Measurements from ENCODE around the gene CPA1. TPM values are rescaled to one million over a fixed set of nuclear protein-coding genes. Genes with fewer than 3 reads are reported as not detected.

Gene CPA1
- total and polyA plus RNA-seq, 10 of the 15 experiments (the other 5 are each of a cell fraction or from before 2014, with no cell fraction given), result 8.0 TPM; not detected in 9

DNA sequence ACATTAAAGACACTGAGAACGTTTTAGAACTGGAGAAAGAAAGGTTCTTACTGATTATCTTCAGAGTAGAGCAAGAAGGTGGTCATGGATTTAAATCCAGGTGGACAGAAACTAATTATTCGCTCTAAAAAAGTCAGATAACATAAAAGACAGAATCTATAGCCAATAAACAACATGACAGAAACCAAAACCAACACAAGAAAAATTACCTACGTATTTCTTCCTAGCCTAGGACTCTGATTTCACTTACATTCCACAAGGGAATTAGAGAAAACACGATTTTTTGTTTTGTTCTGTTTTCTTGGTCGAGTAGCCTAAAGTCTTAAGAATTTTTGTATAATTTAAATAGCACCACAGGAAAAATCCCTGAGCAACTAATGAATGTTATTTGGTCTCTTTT is 15.1 kb downstream of the CPA1 start:
- H3K79me2 ChIP-seq (ENCODE audit: control insufficient read depth, insufficient read depth, low read length), result no peaks in the 10 kb centered on the region
- TF ChIP-seq TAF1 (IDR thresholded peaks at IDR 0.05; ENCODE audit: borderline replicate concordance, low read depth, low read length), result no peak
- TF ChIP-seq HDAC2 (IDR thresholded peaks at IDR 0.05), result no peak
- TF ChIP-seq POLR2A (IDR thresholded peaks at IDR 0.05; ENCODE audit: low read depth, low read length), result no peak
- no peak for TF ChIP-seq ASH2L (IDR thresholded peaks at IDR 0.05; ENCODE audit: borderline replicate concordance, low read depth)
- no peak for TF ChIP-seq NFYB (IDR thresholded peaks at IDR 0.05; ENCODE audit: insufficient read depth, low read depth, low read length)
- TF ChIP-seq, protein P1, sequence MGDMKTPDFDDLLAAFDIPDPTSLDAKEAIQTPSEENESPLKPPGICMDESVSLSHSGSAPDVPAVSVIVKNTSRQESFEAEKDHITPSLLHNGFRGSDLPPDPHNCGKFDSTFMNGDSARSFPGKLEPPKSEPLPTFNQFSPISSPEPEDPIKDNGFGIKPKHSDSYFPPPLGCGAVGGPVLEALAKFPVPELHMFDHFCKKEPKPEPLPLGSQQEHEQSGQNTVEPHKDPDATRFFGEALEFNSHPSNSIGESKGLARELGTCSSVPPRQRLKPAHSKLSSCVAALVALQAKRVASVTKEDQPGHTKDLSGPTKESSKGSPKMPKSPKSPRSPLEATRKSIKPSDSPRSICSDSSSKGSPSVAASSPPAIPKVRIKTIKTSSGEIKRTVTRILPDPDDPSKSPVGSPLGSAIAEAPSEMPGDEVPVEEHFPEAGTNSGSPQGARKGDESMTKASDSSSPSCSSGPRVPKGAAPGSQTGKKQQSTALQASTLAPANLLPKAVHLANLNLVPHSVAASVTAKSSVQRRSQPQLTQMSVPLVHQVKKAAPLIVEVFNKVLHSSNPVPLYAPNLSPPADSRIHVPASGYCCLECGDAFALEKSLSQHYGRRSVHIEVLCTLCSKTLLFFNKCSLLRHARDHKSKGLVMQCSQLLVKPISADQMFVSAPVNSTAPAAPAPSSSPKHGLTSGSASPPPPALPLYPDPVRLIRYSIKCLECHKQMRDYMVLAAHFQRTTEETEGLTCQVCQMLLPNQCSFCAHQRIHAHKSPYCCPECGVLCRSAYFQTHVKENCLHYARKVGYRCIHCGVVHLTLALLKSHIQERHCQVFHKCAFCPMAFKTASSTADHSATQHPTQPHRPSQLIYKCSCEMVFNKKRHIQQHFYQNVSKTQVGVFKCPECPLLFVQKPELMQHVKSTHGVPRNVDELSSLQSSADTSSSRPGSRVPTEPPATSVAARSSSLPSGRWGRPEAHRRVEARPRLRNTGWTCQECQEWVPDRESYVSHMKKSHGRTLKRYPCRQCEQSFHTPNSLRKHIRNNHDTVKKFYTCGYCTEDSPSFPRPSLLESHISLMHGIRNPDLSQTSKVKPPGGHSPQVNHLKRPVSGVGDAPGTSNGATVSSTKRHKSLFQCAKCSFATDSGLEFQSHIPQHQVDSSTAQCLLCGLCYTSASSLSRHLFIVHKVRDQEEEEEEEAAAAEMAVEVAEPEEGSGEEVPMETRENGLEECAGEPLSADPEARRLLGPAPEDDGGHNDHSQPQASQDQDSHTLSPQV (IDR thresholded peaks at IDR 0.05), result no peak
- TF ChIP-seq TCF7 (IDR thresholded peaks at IDR 0.05; ENCODE audit: borderline replicate concordance), result no peak
- no peak for TF ChIP-seq BCL11A (IDR thresholded peaks at IDR 0.05; ENCODE audit: low read depth, low read length)
- no peak for TF ChIP-seq POLR2AphosphoS5 (IDR thresholded peaks at IDR 0.05; ENCODE audit: low read length)
- TF ChIP-seq, protein P2, sequence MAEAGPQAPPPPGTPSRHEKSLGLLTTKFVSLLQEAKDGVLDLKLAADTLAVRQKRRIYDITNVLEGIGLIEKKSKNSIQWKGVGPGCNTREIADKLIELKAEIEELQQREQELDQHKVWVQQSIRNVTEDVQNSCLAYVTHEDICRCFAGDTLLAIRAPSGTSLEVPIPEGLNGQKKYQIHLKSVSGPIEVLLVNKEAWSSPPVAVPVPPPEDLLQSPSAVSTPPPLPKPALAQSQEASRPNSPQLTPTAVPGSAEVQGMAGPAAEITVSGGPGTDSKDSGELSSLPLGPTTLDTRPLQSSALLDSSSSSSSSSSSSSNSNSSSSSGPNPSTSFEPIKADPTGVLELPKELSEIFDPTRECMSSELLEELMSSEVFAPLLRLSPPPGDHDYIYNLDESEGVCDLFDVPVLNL (IDR thresholded peaks at IDR 0.05; ENCODE audit: low read depth, low read length), result no peak
- TF ChIP-seq RBBP5 (conservative IDR thresholded peaks at IDR 0.05), result no peak
- H3K27me3 ChIP-seq (replicated peaks in 1 of 2; ENCODE audit: control insufficient read depth in 2 of 2, insufficient read depth in 2 of 2, low read length in 1 of 2), result no peaks in the 10 kb centered on the region
- intact Hi-C loops (cut with micrococcal nuclease; ENCODE audit: unreplicated experiment) (no loop called here), in situ Hi-C loops (cut with MboI) (no loop called here)
- H3K9ac ChIP-seq (ENCODE audit: control insufficient read depth, insufficient read depth, low read length), result no peak overlapping the region
- FAIRE-seq, result no peak
- ChIA-PET RAD21 (ENCODE audit: unreplicated experiment) (no interaction called here), CTCF (no interaction called here), POLR2A (no interaction called here), SMC1A (ENCODE audit: uncharacterized antibody, unreplicated experiment) (no interaction called here)
- no peak for ATAC-seq
- no peak overlapping the region for H3K27ac ChIP-seq (ENCODE audit: control insufficient read depth, insufficient read depth)
- no peaks in the 10 kb centered on the region for H3K9me3 ChIP-seq (replicated peaks; ENCODE audit: control insufficient read depth, insufficient read depth, low read length)
- H3K4me2 ChIP-seq (ENCODE audit: control insufficient read depth, insufficient read depth), result no peak overlapping the region
- no peaks in the 10 kb centered on the region for H4K20me1 ChIP-seq (ENCODE audit: control insufficient read depth, insufficient read depth)
- no peak for DNase-seq (ENCODE audit: low read depth, low spot score)
- H3K4me1 ChIP-seq (ENCODE audit: control insufficient read depth, insufficient read depth, low read length), result peaks cover 15% of the 10 kb centered on the region
- 57% methylated on average over 5 of the region's 5 CpGs for WGBS (ENCODE audit: insufficient coverage, insufficient replicate concordance, low lambda C conversion rate, missing lambda C conversion rate)
- no peak overlapping the region for H3K4me3 ChIP-seq
- no TSS peak for BruUV-seq (replicated peaks)
- H2AFZ ChIP-seq (ENCODE audit: control insufficient read depth, low read depth, low read length), result no peak overlapping the region
- H3K36me3 ChIP-seq (ENCODE audit: control insufficient read depth in 2 of 2, insufficient read depth in 2 of 2, low read length in 1 of 2), result 0 out of 4 replicates have a peak, but pooled peaks cover 0 to 4% of the 10 kb centered on the region in 2 experiments
